Measurements from ENCODE around the gene GP9. TPM values are rescaled to one million over a fixed set of nuclear protein-coding genes. Genes with fewer than 3 reads are reported as not detected.

Gene GP9
- total RNA-seq, 1 experiment from 2014 or later = not detected

GRCh38 chr3:129054605-129055104 is 5.9 kb upstream of the GP9 start:
- H2AFZ ChIP-seq (ENCODE audit: low read length) = no peak overlapping the region
- no peak overlapping the region for H3K14ac ChIP-seq (ENCODE audit: insufficient read depth, low read length)
- no peak overlapping the region for H3T11ph ChIP-seq (ENCODE audit: low read length)
- Mint-ChIP-seq H3K9me3 (no peaks in the 10 kb centered on the region; a peak in 1 of 5 replicates), H3K4me1 (peaks cover 4 to 6% of the 10 kb centered on the region in 2 experiments), H3K27ac (no peak overlapping the region), H3K36me3 (ENCODE audit: insufficient read depth in 1 of 3, low read depth in 3 of 3) (no peaks in the 10 kb centered on the region), H3K4me3 (no peak overlapping the region), H3K27me3 (ENCODE audit: low read depth) (peaks cover 9% of the 10 kb centered on the region)
- H3K79me2 ChIP-seq (ENCODE audit: insufficient read depth, low read length) = no peaks in the 10 kb centered on the region
- no peak overlapping the region for H2AK5ac ChIP-seq (ENCODE audit: insufficient read length, low read length)
- H3K4me1 ChIP-seq (ENCODE audit: insufficient read depth, low read length) = no peaks in the 10 kb centered on the region
- H2BK5ac ChIP-seq (ENCODE audit: insufficient read length, low read length) = no peak overlapping the region
- no peak overlapping the region for H3K4me2 ChIP-seq (ENCODE audit: insufficient read depth, insufficient read length, low read length)
- H2BK20ac ChIP-seq (ENCODE audit: low read depth, low read length, poor library complexity, severe bottlenecking) = no peak overlapping the region
- no peaks in the 10 kb centered on the region for H3K27me3 ChIP-seq (ENCODE audit: insufficient read depth, low read length)
- H2BK15ac ChIP-seq (ENCODE audit: low read depth, low read length) = no peak overlapping the region
- H3K79me1 ChIP-seq (ENCODE audit: insufficient read depth, low read depth, low read length, poor library complexity, severe bottlenecking) = no peaks in the 10 kb centered on the region
- H3K9ac ChIP-seq (ENCODE audit: extremely low read depth, insufficient read length, low read length) = no peak overlapping the region
- H4K91ac ChIP-seq (ENCODE audit: insufficient read length, low read depth, low read length) = no peak overlapping the region
- no peak overlapping the region for H2BK120ac ChIP-seq (ENCODE audit: low read depth, low read length, poor library complexity, severe bottlenecking)
- no CpG with 5 or more reads among the region's 3 CpGs for WGBS (ENCODE audit: extremely low coverage, insufficient read length, low lambda C conversion rate)
- no peak overlapping the region for H4K8ac ChIP-seq (replicated peaks; ENCODE audit: insufficient read length, low read depth, low read length)
- H3K18ac ChIP-seq (ENCODE audit: insufficient read length, low read depth, low read length) = no peak overlapping the region
- no peak overlapping the region for H3K23ac ChIP-seq (ENCODE audit: insufficient read length, low read depth, low read length)
- no peak overlapping the region for H3K56ac ChIP-seq (ENCODE audit: insufficient read length, low read depth, low read length)
- no peak overlapping the region for H2BK12ac ChIP-seq (ENCODE audit: insufficient read length, low read depth, low read length)
- no peaks in the 10 kb centered on the region for H4K20me1 ChIP-seq (ENCODE audit: control insufficient read depth, insufficient read depth, insufficient read length)
- no peak for DNase-seq
- no peaks in the 10 kb centered on the region for H3K23me2 ChIP-seq (ENCODE audit: insufficient read length, low read depth, low read length, poor library complexity, severe bottlenecking)
- no peaks in the 10 kb centered on the region for H3K9me3 ChIP-seq (ENCODE audit: control insufficient read depth, low read depth, low read length)
- H3K27ac ChIP-seq (ENCODE audit: insufficient read length, low read depth, low read length) = no peak overlapping the region
- no peak overlapping the region for H4K5ac ChIP-seq (ENCODE audit: insufficient read length, low read depth, low read length)
- no peak for TF ChIP-seq CTCF (conservative IDR thresholded peaks at IDR 0.05)
- H3K4ac ChIP-seq (ENCODE audit: low read depth, low read length) = no peak overlapping the region

Data from H9 (cell line).